ENCODE measurements around the gene RAB3D.

RAB3D gene

GRCh38 chr19:11293433-11294389, 45.7 kb downstream of the RAB3D start (continued):
- no peak for TF ChIP-seq ZNF148 (tag by site-specific recombination; IDR thresholded peaks at IDR 0.05; ENCODE audit: borderline replicate concordance)
- 0 out of 2 replicates have a peak, but pooled peaks have one; percentile 9 for TF ChIP-seq ZNF184 (tag by site-specific recombination; IDR thresholded peaks at IDR 0.05)
- no peak for TF ChIP-seq ZNF707 (tag by site-specific recombination; IDR thresholded peaks at IDR 0.05)
- TF ChIP-seq ZNF76 (tag by site-specific recombination; IDR thresholded peaks at IDR 0.05; ENCODE audit: borderline replicate concordance, low read depth): peak; percentile 65
- TF ChIP-seq ZNF677 (tag by site-specific recombination; IDR thresholded peaks at IDR 0.05): no peak
- TF ChIP-seq ZBTB11 (tag by site-specific recombination; conservative IDR thresholded peaks at IDR 0.05; ENCODE audit: low read depth): peak; percentile 90
- peak; percentile 62; the same call in 1 of the 2 replicates for TF ChIP-seq KLF10 (tag by site-specific recombination; IDR thresholded peaks at IDR 0.05)
- TF ChIP-seq SP3 (tag by site-specific recombination; IDR thresholded peaks at IDR 0.05): peak; percentile 82
- TF ChIP-seq ZNF155 (tag by site-specific recombination; IDR thresholded peaks at IDR 0.05): no peak
- peak; percentile 52 for TF ChIP-seq ZNF362 (tag by site-specific recombination; IDR thresholded peaks at IDR 0.05)
- peak; percentile 27; the same call in 1 of the 2 replicates for TF ChIP-seq ZBTB21 (tag by site-specific recombination; IDR thresholded peaks at IDR 0.05)
- TF ChIP-seq ZNF223 (tag by site-specific recombination; IDR thresholded peaks at IDR 0.05): no peak
- TF ChIP-seq ZBTB8A (tag by site-specific recombination; IDR thresholded peaks at IDR 0.05): peak; percentile 59
- TF ChIP-seq GLI2 (tag by site-specific recombination; IDR thresholded peaks at IDR 0.05; ENCODE audit: borderline replicate concordance, low read depth): no peak
- no peak; the same call in 1 of the 2 replicates for TF ChIP-seq ZNF221 (tag by site-specific recombination; IDR thresholded peaks at IDR 0.05; ENCODE audit: borderline replicate concordance)
- TF ChIP-seq ZNF157 (tag by site-specific recombination; IDR thresholded peaks at IDR 0.05): 0 out of 2 replicates have a peak, but pooled peaks have one; percentile 47
- TF ChIP-seq ZNF692 (tag by site-specific recombination; IDR thresholded peaks at IDR 0.05): peak; percentile 64
- TF ChIP-seq PRDM4 (tag by site-specific recombination; IDR thresholded peaks at IDR 0.05): no peak; the same call in 1 of the 2 replicates
- TF ChIP-seq ZNF280D (tag by site-specific recombination; IDR thresholded peaks at IDR 0.05): no peak
- TF ChIP-seq FEZF1 (tag by site-specific recombination; IDR thresholded peaks at IDR 0.05): peak; percentile 78
- 0 out of 2 replicates have a peak, but pooled peaks have one; percentile 31 for TF ChIP-seq ZNF843 (tag by site-specific recombination; IDR thresholded peaks at IDR 0.05)
